Activated CD4-positive, alpha-beta T cell treated with anti-CD3 and anti-CD28 coated beads, Interleukin-2, amount 50 U/mL, for 4 hours (primary cell): ENCODE results near the gene KRTAP5-2.

ENCODE experiments used
- DNase-seq, 2 experiments: peaks; one replicate each; pipeline ENCODE4 v3.0.0-alpha.2; 2020

KRTAP5-2 gene

DNA sequence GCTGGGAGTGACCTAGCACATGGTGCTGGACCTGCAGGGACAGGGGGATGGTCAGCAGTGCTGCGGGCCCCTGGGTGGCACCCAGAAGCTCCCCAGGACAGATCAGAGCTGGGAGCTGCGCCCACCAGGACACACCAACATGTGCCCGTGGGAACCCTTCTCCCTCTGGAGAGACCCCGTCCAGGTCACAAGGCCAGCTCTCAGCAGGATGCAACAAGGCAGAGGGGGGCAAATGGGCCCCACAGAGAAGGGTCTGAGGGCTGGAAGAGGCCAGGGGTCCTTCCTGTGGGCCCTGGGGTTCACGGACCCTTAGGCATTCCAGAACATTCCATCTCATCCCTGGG lies 32.2 kb downstream of the KRTAP5-2 start:
- no peak for DNase-seq

DNA sequence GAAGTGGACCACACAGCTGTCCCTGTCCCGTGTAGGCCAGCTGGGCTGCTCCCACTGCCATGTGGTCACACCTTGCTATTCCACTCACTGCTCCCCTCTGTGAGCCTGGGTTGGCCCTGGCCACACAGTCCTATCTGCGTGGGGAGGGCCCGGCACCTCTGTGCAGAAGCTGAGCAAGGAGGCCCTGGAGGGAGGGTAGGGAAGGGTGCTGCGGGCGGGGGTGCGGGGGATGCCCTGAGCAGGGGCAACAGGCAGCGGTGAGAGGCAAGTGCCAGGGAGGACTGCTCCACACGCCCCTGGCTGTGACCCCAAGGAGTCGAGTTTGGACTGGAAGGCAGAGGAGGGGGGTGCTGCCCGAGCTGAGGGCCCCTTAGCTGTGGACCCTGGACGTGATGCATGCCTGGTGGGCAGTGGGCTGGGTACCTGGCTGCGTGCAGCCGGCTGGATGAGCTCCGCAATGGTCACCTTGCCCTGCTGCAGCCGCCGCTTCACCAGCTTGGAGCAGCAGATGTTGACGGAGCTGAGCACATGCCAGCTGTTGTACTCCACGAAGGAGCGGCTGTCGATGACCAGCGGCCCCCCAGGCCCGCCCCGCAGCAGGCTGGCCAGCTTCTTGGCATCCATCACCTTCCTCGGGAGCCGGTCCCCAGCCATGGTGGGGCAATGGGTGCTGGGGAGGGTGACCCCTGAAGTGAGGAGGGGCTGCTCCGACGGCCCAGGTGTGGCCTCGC lies 32.8 kb downstream of the KRTAP5-2 start:
- DNase-seq, result no peak

DNA sequence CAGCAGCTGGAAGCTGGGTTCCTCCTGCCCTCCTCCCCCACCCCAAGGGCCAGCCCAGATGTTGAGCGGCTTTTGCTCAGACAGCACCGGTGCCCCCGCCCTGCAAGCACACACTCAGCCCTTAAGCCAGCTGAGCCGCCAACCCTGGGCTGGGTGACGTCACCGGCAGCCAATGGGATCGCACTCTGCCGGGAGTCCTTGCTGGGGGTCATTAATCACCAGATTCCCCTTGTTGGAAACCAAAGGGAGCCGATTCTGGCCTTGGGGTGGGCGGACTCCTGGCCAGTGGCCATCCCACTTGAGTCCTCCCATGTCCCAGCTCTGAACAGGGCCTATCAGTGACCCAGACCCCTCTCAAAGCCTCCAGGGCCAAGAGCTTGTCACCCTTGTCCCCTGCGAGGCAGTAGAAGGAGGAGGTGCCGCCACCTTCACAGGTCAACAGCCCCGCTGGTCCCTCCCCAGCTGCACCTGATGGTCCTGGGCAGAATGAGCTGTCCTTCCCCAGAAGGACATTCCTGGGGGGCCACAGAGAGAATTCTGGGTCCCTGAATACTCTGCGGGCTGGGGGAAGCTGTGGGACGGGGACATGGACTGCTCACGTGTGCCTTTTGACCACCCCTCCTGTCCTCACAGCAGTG lies 33.4 kb downstream of the KRTAP5-2 start:
- DNase-seq, result no peak

DNA sequence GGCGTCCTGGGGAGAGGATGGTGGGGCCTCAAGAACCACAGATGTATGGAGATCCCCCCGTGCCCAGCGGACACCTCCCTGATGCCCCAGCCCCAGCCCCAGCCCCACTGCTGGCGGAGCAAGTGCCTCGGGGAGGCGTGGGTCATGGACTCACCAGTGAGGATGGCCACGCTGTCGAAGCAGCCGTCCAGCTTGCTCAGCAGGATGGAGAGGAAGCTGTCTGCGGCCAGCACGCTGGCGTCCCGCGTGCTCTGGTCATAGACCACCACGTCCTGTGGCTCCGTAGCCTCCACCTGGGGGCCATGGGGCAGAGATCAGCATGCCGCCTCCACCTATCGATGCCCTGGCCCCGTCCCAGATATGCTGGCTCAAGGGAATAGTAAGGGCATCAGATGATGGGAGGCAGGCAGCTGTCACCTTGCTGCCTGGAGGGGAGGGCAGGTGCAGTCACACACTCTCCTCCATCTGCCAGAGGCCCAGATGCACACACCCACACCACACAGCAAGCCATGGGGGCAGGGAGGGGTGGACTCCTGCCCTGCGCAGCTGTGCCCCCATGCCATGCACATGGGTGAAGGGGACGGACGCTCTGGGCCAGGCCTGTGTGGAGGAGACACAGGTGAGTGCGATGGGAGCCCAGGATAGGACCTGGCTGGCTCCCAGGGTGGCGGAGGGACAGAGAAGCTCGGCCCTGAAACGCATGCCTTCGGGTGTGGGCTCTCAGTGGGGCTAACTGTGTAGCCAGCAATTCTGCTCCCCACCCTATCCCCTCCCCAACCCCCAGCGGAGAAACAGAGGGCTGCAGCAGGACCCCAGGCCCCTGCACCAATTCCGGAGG lies 34.2 kb downstream of the KRTAP5-2 start:
- no peak for DNase-seq

DNA sequence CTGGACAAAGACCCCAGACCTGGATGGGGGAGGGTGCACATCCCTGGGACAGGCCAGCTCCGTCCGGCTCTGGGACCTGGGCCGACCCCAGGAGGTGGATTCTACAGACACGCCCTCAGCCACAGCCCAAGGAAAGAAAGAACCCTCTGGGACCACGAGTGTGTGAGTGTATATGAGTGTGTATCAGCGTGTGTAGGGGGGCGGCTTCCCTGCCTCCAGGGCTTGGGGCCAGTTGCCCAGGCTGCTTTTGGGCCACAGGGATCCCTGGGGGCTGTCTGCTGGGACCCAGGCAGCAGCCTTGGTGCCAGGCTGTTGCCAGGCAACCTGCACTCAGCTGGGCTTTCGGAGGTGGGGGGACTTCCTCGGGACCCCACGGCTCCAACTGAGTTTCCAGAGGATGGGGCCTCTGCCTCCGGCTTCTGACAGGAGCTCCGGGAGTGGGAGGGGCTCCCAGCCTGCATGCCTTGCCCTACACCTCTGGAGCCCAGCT lies 34.9 kb downstream of the KRTAP5-2 start:
- no peak for DNase-seq

DNA sequence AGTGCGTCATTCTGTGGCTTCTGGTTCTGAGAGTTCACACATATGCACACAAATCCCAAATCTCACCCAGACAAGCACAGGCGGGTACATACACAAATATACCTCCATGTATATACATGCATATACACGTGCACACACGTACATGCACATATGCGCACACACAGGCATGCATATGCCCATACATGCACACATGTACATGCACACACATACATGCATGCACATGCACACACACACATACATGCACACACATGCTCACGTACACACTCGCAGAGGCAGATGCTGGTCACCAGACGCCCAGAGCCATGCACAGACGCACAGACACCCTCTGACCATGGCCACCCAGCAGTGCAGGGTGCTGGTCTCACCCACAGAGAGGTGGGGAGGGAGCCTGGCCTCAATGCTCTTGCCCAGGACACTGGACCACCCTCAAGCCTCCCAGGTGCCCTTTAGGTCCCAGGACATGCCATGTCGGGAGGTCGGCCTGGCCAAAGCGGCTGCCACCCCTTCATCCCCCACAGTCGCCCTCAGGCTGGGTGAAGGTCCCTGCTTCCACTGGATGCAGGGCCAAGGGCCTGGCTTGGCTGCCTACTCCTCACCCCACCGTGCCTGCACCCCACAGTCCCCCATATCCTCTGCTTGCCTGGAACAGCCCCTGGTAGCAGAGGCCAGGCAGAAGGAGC lies 35.5 kb downstream of the KRTAP5-2 start:
- DNase-seq, result no peak

DNA sequence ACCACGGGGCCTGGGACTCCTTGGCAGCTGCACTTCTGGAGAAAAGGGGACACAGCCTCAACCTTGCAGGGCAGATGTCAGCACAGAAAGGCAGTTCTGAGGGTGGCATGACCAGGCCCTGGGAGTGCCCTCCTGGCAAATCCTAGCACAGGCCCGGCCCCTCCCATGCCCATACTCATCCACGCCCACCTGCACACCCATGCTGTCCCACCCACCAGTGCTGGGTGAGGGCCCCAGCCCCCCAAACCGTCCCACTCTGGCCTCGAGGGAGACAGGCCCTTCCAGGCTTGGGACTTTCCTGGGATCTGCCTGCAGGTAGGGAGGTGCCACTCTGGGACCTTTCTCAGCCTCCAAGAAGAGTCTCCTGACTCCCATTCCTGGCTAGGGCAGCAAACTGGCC lies 36.1 kb downstream of the KRTAP5-2 start:
- DNase-seq, result no peak

DNA sequence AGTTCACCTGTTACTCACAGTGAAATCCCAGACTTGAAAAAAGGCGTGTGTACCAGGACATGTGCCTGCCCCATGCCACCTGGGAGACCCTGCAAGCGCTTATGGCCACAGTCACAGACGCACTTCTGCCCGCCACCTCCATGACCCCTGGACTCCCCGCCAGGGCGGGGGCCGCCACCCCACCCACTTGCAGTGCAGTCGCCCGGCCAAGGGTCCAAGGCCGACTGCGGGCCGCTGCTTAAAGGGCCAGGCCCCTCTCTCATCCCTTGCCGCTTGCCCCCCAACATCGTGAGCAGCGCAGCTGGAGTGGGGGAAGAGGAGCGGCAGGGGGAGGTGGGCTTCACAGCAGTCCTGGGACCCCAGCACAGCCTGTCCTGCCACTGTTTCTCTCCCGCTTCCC lies 36.8 kb downstream of the KRTAP5-2 start:
- no peak for DNase-seq

DNA sequence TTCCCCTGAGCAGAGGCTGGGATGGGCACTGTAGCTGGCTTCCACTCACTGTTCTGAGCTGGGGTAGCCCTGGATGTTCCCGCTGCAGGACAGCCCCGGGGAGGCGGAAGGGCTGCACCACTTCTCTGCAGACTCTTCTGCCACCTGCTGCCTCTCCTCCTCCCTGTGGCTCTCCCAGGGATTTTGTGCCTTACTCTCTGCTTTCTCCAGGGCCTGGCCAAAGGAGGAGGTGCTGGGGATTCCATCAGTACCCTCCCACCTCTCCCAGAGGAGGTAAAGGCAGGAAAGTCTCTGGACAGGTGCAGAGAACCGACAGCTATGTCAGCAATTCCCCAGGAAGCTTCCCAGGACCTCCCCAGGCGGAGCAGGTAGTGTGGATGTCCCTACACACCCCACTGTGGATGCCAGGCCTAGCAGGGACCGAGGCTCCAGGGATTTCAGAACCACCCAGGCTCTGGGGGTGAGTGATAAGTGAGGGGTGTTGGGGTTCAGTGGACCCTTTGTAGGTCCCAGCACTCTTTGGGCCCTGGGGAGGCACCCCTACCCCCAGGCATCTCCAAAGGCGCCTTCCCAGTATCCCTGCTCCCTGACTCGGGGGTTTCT lies 37.3 kb downstream of the KRTAP5-2 start:
- no peak for DNase-seq

DNA sequence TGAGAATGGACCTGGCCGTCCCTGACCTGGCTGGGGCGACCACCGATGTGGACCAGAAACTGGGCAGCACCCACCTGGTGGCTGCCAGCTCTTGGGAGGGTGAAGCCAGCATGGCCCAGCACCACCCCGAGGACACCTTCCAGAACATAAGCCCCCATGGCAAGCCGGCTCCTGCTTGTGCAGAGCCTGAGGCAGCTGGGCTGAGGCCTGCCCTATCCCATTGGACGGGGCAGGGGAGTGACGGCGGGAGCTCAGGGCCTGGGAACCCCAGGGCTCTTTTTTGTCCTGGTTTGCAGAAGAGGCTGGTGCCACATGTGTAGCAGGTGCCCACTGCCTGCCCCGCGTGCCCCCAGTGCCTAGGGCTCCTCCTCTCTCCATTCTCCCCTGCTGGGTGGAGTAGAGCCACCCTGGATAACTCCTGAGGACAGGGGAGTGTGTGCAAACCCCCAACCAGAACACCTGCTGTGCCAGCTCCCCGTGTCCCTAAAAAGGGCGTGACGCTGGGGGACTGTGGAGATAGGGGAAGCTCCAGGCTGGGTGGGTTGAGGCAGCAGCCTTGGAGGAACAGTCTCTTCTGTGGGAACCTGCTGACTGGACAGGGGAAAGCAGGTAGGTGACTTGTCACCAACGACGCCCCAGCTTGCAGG lies 38.0 kb downstream of the KRTAP5-2 start:
- no peak for DNase-seq

DNA sequence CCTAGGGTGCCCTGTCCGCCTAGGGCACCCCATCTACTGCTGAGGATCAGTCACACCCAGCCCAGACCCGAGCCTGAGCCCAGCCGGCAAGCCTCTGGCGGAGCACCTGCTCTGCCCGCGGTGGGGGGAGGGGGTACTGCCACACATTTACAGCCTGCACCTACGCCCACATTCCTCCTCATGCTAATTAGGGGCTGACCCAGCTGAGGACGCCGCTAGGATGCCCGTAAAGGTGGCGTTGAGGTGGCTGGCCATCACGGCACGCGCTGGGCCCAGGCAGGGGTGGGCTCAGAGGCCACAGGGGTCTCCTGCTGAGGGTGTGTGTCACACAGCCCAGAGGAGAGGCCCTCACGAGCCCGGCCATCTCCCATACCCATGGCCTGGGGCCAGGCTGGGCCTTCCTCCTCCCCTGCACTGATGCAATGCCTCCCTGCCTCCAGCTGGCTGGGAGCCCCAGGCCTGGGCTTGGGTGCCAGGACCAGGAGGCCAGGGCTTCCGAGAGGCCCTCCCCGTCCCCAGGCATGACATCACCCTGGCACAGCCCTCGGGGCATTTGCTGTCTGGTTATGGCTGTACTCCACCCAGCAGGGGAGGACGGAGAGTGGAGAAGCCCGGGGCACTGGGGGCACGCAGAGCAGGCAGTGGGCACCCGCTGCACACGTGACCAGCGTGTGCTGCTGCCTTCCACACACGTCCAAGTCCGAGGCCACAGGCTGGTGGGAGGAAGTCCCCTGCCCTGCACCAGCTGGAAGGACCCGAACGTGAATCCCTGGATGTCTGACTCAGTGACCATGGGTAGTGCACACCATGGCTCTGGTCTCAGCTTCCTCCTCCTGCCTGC lies 38.8 kb downstream of the KRTAP5-2 start:
- no peak for DNase-seq

DNA sequence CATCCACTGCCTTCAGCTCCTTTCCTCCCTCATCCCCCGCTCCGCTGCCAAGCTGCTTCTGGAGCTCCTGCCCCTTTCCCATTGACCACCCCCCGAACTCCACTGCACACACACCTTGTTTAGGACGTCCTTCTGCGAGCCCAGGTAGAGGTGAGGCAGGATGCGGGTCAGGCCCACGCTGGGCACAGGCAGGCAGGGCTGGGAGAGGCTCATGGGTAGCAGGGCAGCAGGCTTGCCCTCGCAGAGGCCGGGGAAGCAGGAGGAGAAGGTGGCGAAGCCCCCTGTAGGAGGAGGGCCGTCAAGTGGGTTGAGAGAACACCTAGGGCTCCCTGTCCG lies 39.4 kb downstream of the KRTAP5-2 start:
- DNase-seq, result no peak

DNA sequence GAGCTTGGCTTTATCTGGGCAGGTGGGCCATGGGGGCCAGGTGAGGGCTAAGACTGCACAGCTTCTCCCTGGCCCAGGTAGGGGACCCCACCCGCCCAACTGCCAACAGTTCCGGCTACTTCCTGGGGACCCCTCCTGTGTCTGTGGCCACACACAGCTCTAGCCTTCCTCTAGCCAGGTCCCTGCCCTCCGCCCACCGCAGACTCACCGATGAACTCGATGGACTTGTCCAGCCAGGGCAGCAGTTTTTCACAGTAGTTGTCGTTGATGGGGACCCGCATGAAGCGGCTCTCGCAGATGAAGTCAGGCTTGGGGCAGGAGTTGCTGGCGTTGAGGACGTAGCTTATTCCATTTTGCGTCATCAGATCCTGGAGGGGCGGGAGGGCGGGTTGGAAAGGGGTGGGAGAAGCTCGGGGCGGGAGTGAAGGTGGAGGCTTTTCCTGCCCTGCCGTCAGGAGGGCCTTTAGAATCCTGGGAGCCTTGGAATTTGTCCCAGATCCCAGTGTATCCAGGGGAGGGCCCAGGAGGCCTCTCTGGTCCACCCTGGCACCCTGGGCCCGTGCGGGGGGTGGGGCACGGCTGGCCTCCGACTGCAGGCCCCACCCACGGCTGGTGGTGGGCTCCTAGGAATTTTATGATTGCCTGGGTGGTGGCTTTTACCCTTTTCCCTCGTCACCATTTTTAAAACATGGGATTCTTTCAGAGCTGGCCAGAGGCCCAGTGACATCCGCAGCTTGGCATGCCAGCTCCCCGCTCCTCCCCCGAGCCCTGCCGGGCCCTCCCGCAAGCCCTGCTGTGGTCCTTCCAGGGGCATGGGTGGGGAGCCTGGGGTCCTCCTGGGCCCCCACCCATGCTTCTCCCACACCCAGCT lies 40.0 kb downstream of the KRTAP5-2 start:
- no peak for DNase-seq

DNA sequence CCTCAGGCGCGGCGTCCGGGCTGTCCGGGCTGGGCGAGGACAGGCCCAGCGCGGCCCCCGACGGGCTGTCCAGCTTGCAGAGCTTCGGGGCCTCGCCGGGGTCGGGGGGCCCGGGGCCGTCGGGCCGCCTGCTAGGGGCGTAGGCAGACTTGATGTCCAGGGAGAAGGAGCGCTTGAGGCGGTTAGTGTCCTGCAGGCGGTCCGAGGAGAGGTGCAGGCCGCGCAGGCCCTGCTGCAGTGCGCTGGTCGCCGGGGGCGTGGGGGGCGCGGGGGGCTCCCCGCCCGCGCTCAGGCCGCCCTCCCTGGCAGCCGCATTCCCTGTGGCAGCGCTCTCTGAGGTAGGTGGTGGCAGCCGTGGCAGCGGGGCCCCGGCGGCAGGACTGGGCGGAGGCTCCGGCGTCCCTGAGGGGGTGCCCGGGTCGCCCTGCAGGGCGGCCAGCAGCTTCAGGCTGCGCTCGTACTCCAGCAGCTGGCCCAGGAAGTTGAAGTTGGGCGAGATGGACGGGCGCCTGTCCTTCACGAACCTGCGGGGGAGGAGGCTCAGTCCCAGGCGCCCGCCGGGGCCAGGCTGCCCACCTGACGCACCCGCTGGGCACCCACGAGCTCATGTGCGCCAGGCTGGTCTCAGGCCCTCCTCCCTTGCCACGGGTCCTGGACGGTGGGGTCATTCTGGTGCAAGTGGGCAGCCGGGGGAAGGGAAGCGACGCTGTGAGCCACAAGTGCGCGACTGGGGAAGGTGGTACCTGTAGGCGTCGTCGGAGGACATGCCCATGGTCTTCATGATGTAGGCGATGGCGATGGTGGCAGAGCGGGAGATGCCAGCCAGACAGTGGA lies 40.8 kb downstream of the KRTAP5-2 start:
- DNase-seq, result no peak

DNA sequence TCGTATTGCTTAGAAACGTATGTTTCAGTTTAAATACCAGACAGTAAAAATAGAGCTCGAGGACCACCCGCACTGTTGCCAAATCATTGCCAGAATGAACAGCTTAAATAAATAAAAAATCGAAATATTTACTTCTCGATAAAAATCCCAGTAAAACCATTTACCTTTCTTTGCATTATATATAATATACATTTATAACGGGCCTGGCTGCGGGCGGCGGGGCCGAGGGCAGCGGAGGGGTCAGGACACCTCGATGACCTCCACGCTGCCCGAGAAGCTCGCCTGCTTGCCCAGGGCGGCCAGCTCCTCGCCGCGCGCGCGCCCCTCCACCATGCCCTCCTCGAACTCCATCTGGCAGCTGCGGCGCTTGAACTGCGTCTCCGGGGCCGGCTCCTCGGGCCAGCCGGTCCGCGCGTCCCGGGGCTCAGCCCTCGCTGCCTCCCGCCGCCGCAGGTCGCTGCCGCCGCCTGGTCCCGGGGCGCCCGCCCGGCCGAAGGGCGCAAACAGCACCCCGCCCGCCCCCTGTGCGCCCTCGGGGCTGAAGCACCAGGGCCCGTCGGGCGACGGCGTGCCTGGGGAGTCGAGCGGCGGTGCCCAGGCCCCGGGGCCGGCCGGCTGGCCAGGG lies 41.7 kb downstream of the KRTAP5-2 start:
- no peak for DNase-seq

DNA sequence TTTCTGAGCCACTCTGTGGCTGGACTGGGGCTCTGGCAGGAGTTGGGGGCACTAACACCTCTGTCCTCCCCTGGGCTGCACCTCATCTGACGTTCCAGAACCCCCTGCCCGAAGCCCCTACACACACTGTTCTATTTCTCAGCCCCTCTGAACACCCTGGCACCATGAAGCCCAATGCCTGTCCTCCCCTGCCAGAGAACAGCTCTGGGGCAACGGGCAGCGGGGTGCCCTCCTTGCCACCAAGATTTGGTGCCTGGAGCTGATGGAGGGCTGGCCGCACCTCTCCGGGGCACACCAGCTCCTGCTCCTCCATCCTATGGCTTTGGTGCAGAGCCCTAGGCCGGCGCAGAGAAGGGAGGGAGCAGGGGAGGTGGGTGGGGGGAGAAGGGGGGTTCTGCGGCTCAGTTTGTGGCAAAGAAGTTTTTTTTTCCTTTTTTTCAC lies 42.4 kb downstream of the KRTAP5-2 start:
- no peak for DNase-seq

DNA sequence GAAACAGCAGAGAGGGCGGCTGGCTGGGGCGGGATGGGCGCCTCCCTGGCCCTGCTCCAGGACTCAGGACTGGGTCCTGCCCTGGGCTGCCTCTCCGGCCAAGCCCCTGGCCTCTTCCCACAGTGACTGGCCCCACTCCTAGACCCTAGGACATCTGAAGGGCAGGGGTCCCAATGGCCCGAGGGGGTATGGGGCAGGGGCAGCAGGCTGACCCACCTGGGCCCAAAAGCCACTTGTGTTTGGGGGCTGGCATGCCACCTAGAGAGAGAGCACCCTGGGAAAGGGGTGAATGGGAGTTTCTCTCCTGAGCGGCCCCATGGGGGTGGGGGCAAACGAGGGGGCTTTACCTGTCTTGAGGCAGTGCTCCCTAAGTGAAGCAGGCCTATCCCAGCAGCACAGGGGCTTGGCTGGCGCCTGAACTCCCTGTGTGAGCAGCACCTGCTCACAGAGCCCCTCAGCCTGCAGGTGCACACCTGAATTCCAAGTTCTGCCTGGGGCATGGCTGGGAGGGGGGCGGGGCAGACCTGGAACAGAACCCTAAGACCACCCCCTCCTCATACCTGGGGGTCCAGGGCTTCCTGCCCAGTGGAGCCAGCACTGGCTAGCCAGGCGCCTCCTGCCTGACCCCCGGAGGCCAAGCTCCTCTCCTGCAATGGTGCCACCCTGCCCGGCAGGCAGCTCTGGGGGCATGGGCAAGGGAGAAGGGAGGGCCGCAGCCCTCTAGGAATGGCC lies 42.9 kb downstream of the KRTAP5-2 start:
- DNase-seq, result no peak
